ENCODE data around the gene SPOP.

GRCh38 chr17:49602783-49603182, 75.1 kb downstream of the SPOP start:
- TF ChIP-seq EZH2 (IDR thresholded peaks at IDR 0.05; ENCODE audit: borderline replicate concordance) (no peak), CTCF (IDR thresholded peaks at IDR 0.05; ENCODE audit: poor library complexity) (no peak)
